GM23248 (cell line): ENCODE results near the gene MAFG. TPM values are rescaled to one million over a fixed set of nuclear protein-coding genes. Genes with fewer than 3 reads are reported as not detected.

Experiments used
- DNase-seq: peaks from one replicate; pipeline ENCODE4 v3.0.0-alpha.2; 2015
- H2AFZ ChIP-seq: fragments of 200-600 bp; sonication (generic); 2 replicates; pipeline ENCODE4 v1.6.1; 2016; ENCODE audit warnings: antibody characterized with exemption
- H3F3A ChIP-seq: fragments of 200-600 bp; sonication (generic); 2 replicates; pipeline ENCODE4 v1.6.1; 2016; ENCODE audit warnings: mild to moderate bottlenecking, antibody characterized with exemption, mixed run types; ENCODE audit not compliant: insufficient read depth
- H3K27ac ChIP-seq: fragments of 200-600 bp; sonication (generic); 2 replicates; pipeline ENCODE4 v1.5.1; 2016; ENCODE audit warnings: mild to moderate bottlenecking
- H3K27me3 ChIP-seq: fragments of 200-600 bp; sonication (generic); replicated peaks from 2 replicates; pipeline ENCODE4 v1.6.1; 2016; ENCODE audit warnings: mild to moderate bottlenecking; ENCODE audit not compliant: insufficient read depth
- H3K36me3 ChIP-seq: fragments of 200-600 bp; sonication (generic); 2 replicates; pipeline ENCODE4 v1.6.1; 2016; ENCODE audit warnings: low read depth, mild to moderate bottlenecking
- H3K4me1 ChIP-seq: fragments of 200-600 bp; sonication (generic); 2 replicates; pipeline ENCODE4 v1.6.1; 2016; ENCODE audit warnings: mild to moderate bottlenecking; ENCODE audit not compliant: insufficient read depth
- H3K4me2 ChIP-seq: fragments of 200-600 bp; sonication (generic); one replicate; pipeline ENCODE4 v1.6.1; 2016; ENCODE audit warnings: mild to moderate bottlenecking; ENCODE audit not compliant: unreplicated experiment
- H3K4me3 ChIP-seq: fragments of 200-600 bp; sonication (generic); 2 replicates; pipeline ENCODE4 v1.5.1; 2016; ENCODE audit warnings: mild to moderate bottlenecking
- H3K79me2 ChIP-seq: fragments of 200-600 bp; sonication (generic); 2 replicates; pipeline ENCODE4 v1.6.1; 2016; ENCODE audit warnings: mild to moderate bottlenecking; ENCODE audit not compliant: insufficient read depth
- H3K9ac ChIP-seq: fragments of 200-600 bp; sonication (generic); 2 replicates; pipeline ENCODE4 v1.6.1; 2016; ENCODE audit warnings: mild to moderate bottlenecking
- H3K9me2 ChIP-seq: fragments of 200-600 bp; sonication (generic); 2 replicates; pipeline ENCODE4 v1.6.1; 2016; ENCODE audit warnings: mixed run types, mild to moderate bottlenecking, moderate library complexity; ENCODE audit not compliant: insufficient read depth
- H3K9me3 ChIP-seq: fragments of 200-600 bp; sonication (generic); one replicate; pipeline ENCODE4 v1.6.1; 2017; ENCODE audit warnings: low read depth
- H4K20me1 ChIP-seq: fragments of 200-600 bp; sonication (generic); 2 replicates; pipeline ENCODE4 v1.6.0; 2016; ENCODE audit not compliant: insufficient read depth
- EZH2 ChIP-seq: fragments of 200-600 bp; sonication (generic); IDR thresholded peaks from 2 replicates; pipeline ENCODE4 v1.6.1; 2018; ENCODE audit warnings: antibody characterized with exemption, mild to moderate bottlenecking; ENCODE audit not compliant: insufficient read depth, poor library complexity, severe bottlenecking
- EZH2phosphoT487 ChIP-seq: fragments of 200-600 bp; sonication (generic); IDR thresholded peaks from 2 replicates; pipeline ENCODE4 v1.6.1; 2018; ENCODE audit warnings: antibody characterized with exemption, moderate library complexity, mild to moderate bottlenecking, low read depth; ENCODE audit not compliant: insufficient read depth
- WGBS, 2 experiments: methylation state at CpG; one replicate each; pipeline ENCODE4 v1.1.6; 2015 to 2017; ENCODE audit warnings: low lambda C conversion rate in 2 of 2, low coverage in 1 of 2; ENCODE audit errors: missing lambda C conversion rate in 2 of 2; 5-methylcytosine and 5-hydroxymethylcytosine counted together
- in situ Hi-C: fragments of 300-500 bp; cut with MboI; formaldehyde crosslinking; loops from 2 replicates; pipeline ENCODE4 v1.15.0; 2020
- polyA plus RNA-seq: library from polyadenylated mRNA; unstranded; fragments of >200 nt; fragmentation: Nextera tagmentation; extraction: Ambion mirVana; gene quantifications from 2 replicates; pipeline ENCODE4 v1.2.1, GENCODE V29; 2016
- total RNA-seq: library from RNA; depleted of rRNA; stranded (reverse); fragments of >200 nt; shearing (Covaris generic); gene quantifications from 2 replicates; pipeline ENCODE4 v1.2.3, GENCODE V29; 2014

The MAFG gene
- total and polyA plus RNA-seq, 2 experiments from 2014 or later, result 5.0 to 19.8 TPM

GRCh38 chr17:81909966-81910839 lies 17.3 kb downstream of the MAFG start:
- Histone ChIP-seq H3K9me3 (no peaks in the 10 kb centered on the region), H3K4me2 (peak overlapping the region; percentile 83), H3K27ac (no peak overlapping the region), H3K9me2 (no peaks in the 10 kb centered on the region), H3K4me1 (peaks cover 4% of the 10 kb centered on the region; the same call in 1 of the 2 replicates), H3K36me3 (0 out of 2 replicates have a peak, but pooled peaks cover 10% of the 10 kb centered on the region), H3K9ac (peak overlapping the region; percentile 70), H3K79me2 (no peaks in the 10 kb centered on the region), H3K27me3 (no peaks in the 10 kb centered on the region), H2AFZ (peak overlapping the region; percentile 70), H3K4me3 (peak overlapping the region; percentile 77), H3F3A (0 out of 2 replicates have a peak, but pooled peaks cover 5% of the 10 kb centered on the region), H4K20me1 (no peaks in the 10 kb centered on the region)
- in situ Hi-C loops, result no loop called here
- DNase-seq, result peak; percentile 40
- WGBS, 2 experiments, result 44 to 45% methylated on average over 23 of the region's 23 CpGs
- TF ChIP-seq EZH2phosphoT487 (no peak), EZH2 (no peak)

DNA sequence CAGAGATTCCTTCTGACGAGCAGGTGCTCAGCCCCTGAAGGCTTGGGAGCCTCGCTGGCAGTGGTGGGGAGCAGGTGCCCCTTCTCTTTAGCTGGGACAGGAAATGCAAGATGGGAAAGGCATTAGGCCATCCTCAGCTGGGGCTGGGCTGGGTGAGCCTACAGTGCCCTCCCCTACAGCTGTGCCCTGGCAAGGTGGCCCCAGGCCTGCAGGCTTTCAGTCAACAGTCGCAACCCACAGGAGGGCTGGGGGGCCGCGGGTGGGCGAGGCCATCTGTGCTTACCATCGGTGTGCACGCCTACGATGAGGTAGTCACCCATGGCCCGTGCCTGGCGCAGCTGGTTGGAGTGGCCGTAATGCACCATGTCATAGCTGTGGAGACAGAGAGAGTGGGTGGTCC lies 18.3 kb downstream of the MAFG start:
- no peaks in the 10 kb centered on the region for H3K9me2 ChIP-seq
- no peak overlapping the region for H3K4me2 ChIP-seq
- H2AFZ ChIP-seq, result no peak overlapping the region
- 0 out of 2 replicates have a peak, but pooled peaks cover 10% of the 10 kb centered on the region for H3K36me3 ChIP-seq
- no peak overlapping the region for H3K4me3 ChIP-seq
- in situ Hi-C loops, result no loop called here
- H4K20me1 ChIP-seq, result no peaks in the 10 kb centered on the region
- H3K9me3 ChIP-seq, result no peaks in the 10 kb centered on the region
- no peak overlapping the region for H3K9ac ChIP-seq
- H3K27me3 ChIP-seq, result no peaks in the 10 kb centered on the region
- no peak for TF ChIP-seq EZH2phosphoT487
- TF ChIP-seq EZH2, result no peak
- H3K79me2 ChIP-seq, result no peaks in the 10 kb centered on the region
- no peak overlapping the region for H3K27ac ChIP-seq
- 94 to 98% methylated on average over 12 of the region's 12 CpGs for WGBS, 2 experiments
- H3F3A ChIP-seq, result 0 out of 2 replicates have a peak, but pooled peaks cover 5% of the 10 kb centered on the region
- H3K4me1 ChIP-seq, result peaks cover 4% of the 10 kb centered on the region; the same call in 1 of the 2 replicates
- no peak for DNase-seq

DNA sequence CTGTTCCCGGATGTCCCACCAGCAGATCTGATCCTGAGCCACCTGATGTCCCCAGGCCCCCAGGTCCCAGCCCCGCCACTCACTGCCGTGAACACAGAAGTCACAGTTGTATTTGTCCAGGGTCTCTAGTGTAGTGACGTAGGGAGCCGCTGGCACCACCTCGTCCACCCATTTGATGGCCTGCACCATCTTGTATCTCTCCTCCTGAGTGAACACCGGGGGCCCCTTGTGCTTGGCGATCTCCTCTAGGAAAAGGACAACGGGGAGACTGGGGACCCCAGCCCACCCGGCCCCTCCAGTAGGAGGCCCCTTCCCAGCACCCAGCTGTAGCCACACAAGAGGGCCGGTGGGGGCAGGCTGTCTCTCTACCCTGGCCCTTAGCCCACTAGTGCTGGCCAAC lies 18.7 kb downstream of the MAFG start:
- in situ Hi-C loops, result no loop called here
- WGBS, 2 experiments, result 87 to 95% methylated on average over 8 to 11 of the region's 11 CpGs
- H3F3A ChIP-seq, result 0 out of 2 replicates have a peak, but pooled peaks cover 5% of the 10 kb centered on the region
- TF ChIP-seq EZH2phosphoT487, result no peak
- no peak for TF ChIP-seq EZH2
- no peaks in the 10 kb centered on the region for H3K9me3 ChIP-seq
- no peaks in the 10 kb centered on the region for H3K79me2 ChIP-seq
- H3K4me3 ChIP-seq, result no peak overlapping the region
- H3K4me2 ChIP-seq, result no peak overlapping the region
- no peaks in the 10 kb centered on the region for H3K27me3 ChIP-seq
- no peaks in the 10 kb centered on the region for H4K20me1 ChIP-seq
- no peak overlapping the region for H2AFZ ChIP-seq
- 0 out of 2 replicates have a peak, but pooled peaks cover 10% of the 10 kb centered on the region for H3K36me3 ChIP-seq
- H3K27ac ChIP-seq, result no peak overlapping the region
- peaks cover 4% of the 10 kb centered on the region; the same call in 1 of the 2 replicates for H3K4me1 ChIP-seq
- H3K9ac ChIP-seq, result no peak overlapping the region
- no peaks in the 10 kb centered on the region for H3K9me2 ChIP-seq
- DNase-seq, result no peak

DNA sequence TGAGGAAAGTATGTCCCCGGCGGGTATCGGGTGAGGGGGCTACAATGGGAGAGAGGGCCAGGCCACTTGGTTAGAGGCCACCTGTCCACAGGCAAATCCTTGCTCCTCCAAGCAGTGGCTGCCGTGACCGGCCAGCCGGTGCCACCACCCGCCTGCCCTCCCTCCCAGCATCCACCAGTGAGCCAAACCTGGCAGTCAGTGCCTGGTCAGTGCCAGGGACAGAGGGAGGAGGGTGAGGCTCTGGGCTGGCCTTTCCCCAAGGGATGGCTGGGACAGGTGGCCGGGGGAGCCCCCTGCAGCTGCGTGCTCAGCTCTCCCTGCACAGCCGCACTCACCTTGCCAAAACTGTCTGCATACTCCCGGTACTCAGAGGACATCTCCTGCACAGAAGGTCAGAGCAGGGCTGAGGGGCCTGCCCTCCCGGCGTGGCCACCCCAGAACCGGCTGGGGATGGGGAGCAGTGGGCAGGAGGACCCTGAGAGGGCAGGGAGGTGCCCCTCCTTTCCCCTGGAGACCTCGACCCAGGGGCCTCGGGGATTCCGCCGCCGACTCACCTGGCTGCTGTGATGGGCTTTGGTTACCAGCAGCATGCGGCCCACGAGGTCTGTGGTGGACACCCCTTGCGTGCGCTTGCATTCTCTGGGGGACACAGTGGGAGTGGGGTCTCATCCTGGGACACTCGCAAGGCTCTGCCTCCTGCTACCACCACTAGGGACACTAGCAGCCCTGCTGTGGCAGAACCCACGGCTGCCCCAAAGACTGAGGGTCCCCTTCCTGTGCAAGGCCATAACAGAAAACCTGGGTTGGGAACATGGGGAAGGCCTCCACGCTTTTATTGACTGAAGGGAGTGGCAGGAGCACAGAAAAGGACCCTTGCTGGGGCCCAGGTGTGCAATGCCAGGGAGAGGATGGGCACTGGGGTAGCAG lies 20.1 kb downstream of the MAFG start:
- H3F3A ChIP-seq, result 0 out of 2 replicates have a peak, but pooled peaks cover 5% of the 10 kb centered on the region
- 93 to 95% methylated on average over 25 to 26 of the region's 26 CpGs for WGBS, 2 experiments
- no peak overlapping the region for H3K9ac ChIP-seq
- H3K27ac ChIP-seq, result no peak overlapping the region
- no peaks in the 10 kb centered on the region for H3K9me3 ChIP-seq
- H4K20me1 ChIP-seq, result no peaks in the 10 kb centered on the region
- H2AFZ ChIP-seq, result no peak overlapping the region
- TF ChIP-seq EZH2 (no peak), EZH2phosphoT487 (no peak)
- H3K4me3 ChIP-seq, result no peak overlapping the region
- no peaks in the 10 kb centered on the region for H3K9me2 ChIP-seq
- H3K4me1 ChIP-seq, result peaks cover 4% of the 10 kb centered on the region; the same call in 1 of the 2 replicates
- no peak overlapping the region for H3K4me2 ChIP-seq
- H3K79me2 ChIP-seq, result no peaks in the 10 kb centered on the region
- H3K27me3 ChIP-seq, result no peaks in the 10 kb centered on the region
- no peak for DNase-seq
- in situ Hi-C loops, result no loop called here
- H3K36me3 ChIP-seq, result no peaks in the 10 kb centered on the region
